ENCODE data around the gene ZC3HAV1.

DNA sequence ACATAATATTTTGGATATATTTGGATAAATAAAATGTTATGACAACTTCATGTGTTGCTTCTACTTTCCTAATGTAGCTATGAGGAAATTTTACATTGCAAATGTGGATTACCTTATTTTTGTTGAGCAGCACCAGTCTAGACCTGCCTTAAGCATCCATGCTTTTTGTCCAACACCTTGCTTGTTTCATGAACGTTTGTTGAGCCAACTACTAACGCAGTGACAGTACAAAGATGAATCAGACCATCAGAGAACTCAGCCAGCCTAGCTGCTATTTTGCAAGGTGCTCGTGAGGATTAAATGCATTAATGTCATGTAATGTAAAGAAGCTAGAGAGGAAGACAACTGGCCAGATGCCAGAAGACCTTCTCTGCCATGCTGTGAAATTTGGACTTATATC is 72.6 kb downstream of the ZC3HAV1 start:
- TF ChIP-seq TCF4 (CRISPR knock-in tag; IDR thresholded peaks at IDR 0.05; ENCODE audit: borderline replicate concordance) = no peak
- TF ChIP-seq ZC3H10 (CRISPR knock-in tag; IDR thresholded peaks at IDR 0.05) = no peak
- TF ChIP-seq ZNF70 (CRISPR knock-in tag; IDR thresholded peaks at IDR 0.05) = no peak
- no peak for TF ChIP-seq PATZ1 (CRISPR knock-in tag; IDR thresholded peaks at IDR 0.05; ENCODE audit: borderline replicate concordance)
- TF ChIP-seq SNAI2 (CRISPR knock-in tag; IDR thresholded peaks at IDR 0.05) = no peak

All from SK-N-SH treated with all-trans-retinoic acid at 6 μM for 48 hours (cell line).